OCI-LY1 (cell line): ENCODE data around the gene WIPF3.

Experiments
- H2AFZ ChIP-seq: fragments of 200-600 bp; sonication (generic), shearing (Covaris generic); 2 replicates; pipeline ENCODE4 v1.6.0; 2014; ENCODE audit warnings: antibody characterized with exemption, mild to moderate bottlenecking, low read length
- H3F3A ChIP-seq: fragments of 200-600 bp; sonication (generic), shearing (Covaris generic); 2 replicates; pipeline ENCODE4 v1.6.0; 2014; ENCODE audit warnings: mild to moderate bottlenecking, antibody characterized with exemption, low read length, moderate library complexity; ENCODE audit not compliant: insufficient read depth
- H3K27ac ChIP-seq: fragments of 200-600 bp; sonication (generic); 2 replicates; pipeline ENCODE4 v1.5.1; 2014; ENCODE audit warnings: low read length, mixed run types, mild to moderate bottlenecking, low read depth; ENCODE audit not compliant: poor library complexity, severe bottlenecking
- H3K27me3 ChIP-seq: fragments of 200-600 bp; sonication (generic); 2 replicates; pipeline ENCODE4 v1.6.0; 2014; ENCODE audit warnings: antibody characterized with exemption, mild to moderate bottlenecking, low read length, moderate library complexity; ENCODE audit not compliant: insufficient read depth
- H3K36me3 ChIP-seq: fragments of 200-600 bp; sonication (generic); 2 replicates; pipeline ENCODE4 v1.6.1; 2014; ENCODE audit warnings: mild to moderate bottlenecking, antibody characterized with exemption, low read length, moderate library complexity, mixed read lengths; ENCODE audit not compliant: insufficient read depth
- H3K4me1 ChIP-seq: fragments of 200-600 bp; sonication (generic); 2 replicates; pipeline ENCODE4 v1.5.1; 2014; ENCODE audit warnings: mild to moderate bottlenecking, low read length, moderate library complexity; ENCODE audit not compliant: insufficient read depth, severe bottlenecking
- H3K4me2 ChIP-seq: fragments of 200-600 bp; sonication (generic), shearing (Covaris generic); 2 replicates; pipeline ENCODE4 v1.6.1; 2014; ENCODE audit warnings: low read length
- H3K4me3 ChIP-seq: fragments of 200-600 bp; sonication (generic); 2 replicates; pipeline ENCODE4 v1.5.1; 2014; ENCODE audit warnings: low read length, low read depth, mild to moderate bottlenecking, mixed read lengths; ENCODE audit not compliant: poor library complexity, severe bottlenecking
- H3K79me2 ChIP-seq: fragments of 200-600 bp; shearing (Covaris generic); 2 replicates; pipeline ENCODE4 v1.6.1; 2016; ENCODE audit warnings: mixed run types, low read length, mixed read lengths; ENCODE audit not compliant: insufficient read depth
- H3K9ac ChIP-seq: fragments of 200-600 bp; sonication (generic), shearing (Covaris generic); 2 replicates; pipeline ENCODE4 v1.6.1; 2014; ENCODE audit warnings: mild to moderate bottlenecking, low read length, mixed read lengths
- H3K9me2 ChIP-seq: fragments of 200-600 bp; sonication (generic), shearing (Covaris generic); 2 replicates; pipeline ENCODE4 v1.6.1; 2014; ENCODE audit warnings: low read depth, mild to moderate bottlenecking, low read length, mixed read lengths
- H3K9me3 ChIP-seq: fragments of 200-600 bp; shearing (Covaris generic); 2 replicates; pipeline ENCODE4 v1.6.1; 2014; ENCODE audit warnings: low read length, mixed read lengths
- H4K20me1 ChIP-seq: fragments of 200-600 bp; sonication (generic), shearing (Covaris generic); 2 replicates; pipeline ENCODE4 v1.6.0; 2016; ENCODE audit warnings: mild to moderate bottlenecking, low read length; ENCODE audit not compliant: insufficient read depth
- CTCF ChIP-seq: fragments of 200-600 bp; sonication (generic), shearing (Covaris generic); IDR thresholded peaks from 2 replicates; pipeline ENCODE4 v1.5.1; 2017; ENCODE audit warnings: mild to moderate bottlenecking, antibody characterized with exemption, low read length, moderate library complexity, mixed read lengths
- EZH2 ChIP-seq: fragments of 200-600 bp; sonication (generic), shearing (Covaris generic); IDR thresholded peaks from 2 replicates; pipeline ENCODE4 v1.8.0; 2017; ENCODE audit warnings: borderline replicate concordance, mixed run types, mild to moderate bottlenecking, antibody characterized with exemption, low read length, moderate library complexity, mixed read lengths

WIPF3 gene

GRCh38 chr7:29919790-29920189, 113.5 kb downstream of the WIPF3 start:
- H3K27me3 ChIP-seq: no peaks in the 10 kb centered on the region
- no peak overlapping the region for H3K4me2 ChIP-seq
- no peaks in the 10 kb centered on the region for H3K9me3 ChIP-seq
- no peak overlapping the region for H3K4me3 ChIP-seq
- H3F3A ChIP-seq: no peaks in the 10 kb centered on the region
- H3K27ac ChIP-seq: no peak overlapping the region
- H3K9me2 ChIP-seq: no peaks in the 10 kb centered on the region
- H3K9ac ChIP-seq: no peak overlapping the region
- H3K4me1 ChIP-seq: no peaks in the 10 kb centered on the region
- no peaks in the 10 kb centered on the region for H3K79me2 ChIP-seq
- no peak overlapping the region for H2AFZ ChIP-seq
- H3K36me3 ChIP-seq: peaks cover 36% of the 10 kb centered on the region
- no peaks in the 10 kb centered on the region; the same call in 1 of the 2 replicates for H4K20me1 ChIP-seq
- TF ChIP-seq CTCF (no peak), EZH2 (no peak)

GRCh38 chr7:29920491-29920890, 114.2 kb downstream of the WIPF3 start:
- H3K4me1 ChIP-seq: no peaks in the 10 kb centered on the region
- no peak overlapping the region for H3K4me3 ChIP-seq
- no peaks in the 10 kb centered on the region for H3F3A ChIP-seq
- H3K9me3 ChIP-seq: no peaks in the 10 kb centered on the region
- H3K4me2 ChIP-seq: no peak overlapping the region
- no peak overlapping the region for H3K27ac ChIP-seq
- no peak overlapping the region for H3K9ac ChIP-seq
- H3K27me3 ChIP-seq: no peaks in the 10 kb centered on the region
- H3K9me2 ChIP-seq: no peaks in the 10 kb centered on the region
- H3K36me3 ChIP-seq: peaks cover 40% of the 10 kb centered on the region
- H3K79me2 ChIP-seq: no peaks in the 10 kb centered on the region
- H2AFZ ChIP-seq: no peak overlapping the region
- H4K20me1 ChIP-seq: no peaks in the 10 kb centered on the region; the same call in 1 of the 2 replicates
- TF ChIP-seq EZH2 (no peak), CTCF (no peak)

GRCh38 chr7:29921404-29922010, 115.2 kb downstream of the WIPF3 start:
- no peaks in the 10 kb centered on the region for H3F3A ChIP-seq
- no peaks in the 10 kb centered on the region for H3K4me1 ChIP-seq
- no peak overlapping the region for H3K4me2 ChIP-seq
- H3K9ac ChIP-seq: no peak overlapping the region
- H4K20me1 ChIP-seq: no peaks in the 10 kb centered on the region; the same call in 1 of the 2 replicates
- H3K9me3 ChIP-seq: no peaks in the 10 kb centered on the region
- no peak overlapping the region for H3K27ac ChIP-seq
- H3K27me3 ChIP-seq: no peaks in the 10 kb centered on the region
- TF ChIP-seq CTCF (peak; percentile 98), EZH2 (no peak)
- no peaks in the 10 kb centered on the region for H3K79me2 ChIP-seq
- no peaks in the 10 kb centered on the region for H3K9me2 ChIP-seq
- no peak overlapping the region for H2AFZ ChIP-seq
- H3K36me3 ChIP-seq: peaks cover 40% of the 10 kb centered on the region
- no peak overlapping the region for H3K4me3 ChIP-seq
